ENCODE results near the gene CDK1.

DNA sequence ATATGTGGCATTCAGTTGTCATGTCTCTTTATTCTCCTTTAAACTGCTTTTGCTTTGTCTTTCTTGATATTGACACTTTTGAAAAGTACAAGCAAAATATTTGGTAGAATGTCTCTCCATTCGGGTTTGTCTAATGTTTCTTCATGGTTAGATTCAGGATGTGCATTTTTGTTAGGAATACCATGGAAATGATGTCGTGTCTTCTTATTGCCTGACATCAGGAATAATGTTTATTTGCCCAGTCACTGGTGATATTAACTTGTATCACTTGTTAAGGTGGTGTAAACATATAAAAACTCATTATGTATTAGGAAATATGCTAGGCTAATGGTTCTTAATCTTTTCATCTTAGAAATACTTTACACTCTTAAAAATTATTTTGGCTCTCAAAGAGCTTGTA lies 43.4 kb downstream of the CDK1 start:
- TF ChIP-seq, protein P1, sequence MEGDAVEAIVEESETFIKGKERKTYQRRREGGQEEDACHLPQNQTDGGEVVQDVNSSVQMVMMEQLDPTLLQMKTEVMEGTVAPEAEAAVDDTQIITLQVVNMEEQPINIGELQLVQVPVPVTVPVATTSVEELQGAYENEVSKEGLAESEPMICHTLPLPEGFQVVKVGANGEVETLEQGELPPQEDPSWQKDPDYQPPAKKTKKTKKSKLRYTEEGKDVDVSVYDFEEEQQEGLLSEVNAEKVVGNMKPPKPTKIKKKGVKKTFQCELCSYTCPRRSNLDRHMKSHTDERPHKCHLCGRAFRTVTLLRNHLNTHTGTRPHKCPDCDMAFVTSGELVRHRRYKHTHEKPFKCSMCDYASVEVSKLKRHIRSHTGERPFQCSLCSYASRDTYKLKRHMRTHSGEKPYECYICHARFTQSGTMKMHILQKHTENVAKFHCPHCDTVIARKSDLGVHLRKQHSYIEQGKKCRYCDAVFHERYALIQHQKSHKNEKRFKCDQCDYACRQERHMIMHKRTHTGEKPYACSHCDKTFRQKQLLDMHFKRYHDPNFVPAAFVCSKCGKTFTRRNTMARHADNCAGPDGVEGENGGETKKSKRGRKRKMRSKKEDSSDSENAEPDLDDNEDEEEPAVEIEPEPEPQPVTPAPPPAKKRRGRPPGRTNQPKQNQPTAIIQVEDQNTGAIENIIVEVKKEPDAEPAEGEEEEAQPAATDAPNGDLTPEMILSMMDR (IDR thresholded peaks at IDR 0.05): no peak
- no peak for TF ChIP-seq POLR2A (IDR thresholded peaks at IDR 0.05)

Measured in sigmoid colon (tissue), 3 donors.